Neuron (in vitro differentiated cells): Measurements from ENCODE around the gene KIAA1143.

ENCODE experiments used
- H2AFZ ChIP-seq: one replicate; pipeline ENCODE4 v1.6.1; 2013; ENCODE audit warnings: low read depth, mild to moderate bottlenecking, inconsistent platforms, low read length, moderate library complexity
- H3K27me3 ChIP-seq: one replicate; pipeline ENCODE4 v1.6.1; 2013; ENCODE audit warnings: low read length; ENCODE audit not compliant: insufficient read depth
- H3K36me3 ChIP-seq: one replicate; pipeline ENCODE4 v1.6.1; 2013; ENCODE audit warnings: low read length; ENCODE audit not compliant: insufficient read depth
- H3K4me1 ChIP-seq: one replicate; pipeline ENCODE4 v1.6.1; 2013; ENCODE audit warnings: low read length; ENCODE audit not compliant: insufficient read depth
- H3K4me3 ChIP-seq: 2 replicates; pipeline ENCODE4 v1.5.1; 2013; ENCODE audit warnings: mild to moderate bottlenecking, low read length, moderate library complexity
- H3K9me3 ChIP-seq: one replicate; pipeline ENCODE4 v1.6.1; 2013; ENCODE audit warnings: low read length

Gene KIAA1143

DNA sequence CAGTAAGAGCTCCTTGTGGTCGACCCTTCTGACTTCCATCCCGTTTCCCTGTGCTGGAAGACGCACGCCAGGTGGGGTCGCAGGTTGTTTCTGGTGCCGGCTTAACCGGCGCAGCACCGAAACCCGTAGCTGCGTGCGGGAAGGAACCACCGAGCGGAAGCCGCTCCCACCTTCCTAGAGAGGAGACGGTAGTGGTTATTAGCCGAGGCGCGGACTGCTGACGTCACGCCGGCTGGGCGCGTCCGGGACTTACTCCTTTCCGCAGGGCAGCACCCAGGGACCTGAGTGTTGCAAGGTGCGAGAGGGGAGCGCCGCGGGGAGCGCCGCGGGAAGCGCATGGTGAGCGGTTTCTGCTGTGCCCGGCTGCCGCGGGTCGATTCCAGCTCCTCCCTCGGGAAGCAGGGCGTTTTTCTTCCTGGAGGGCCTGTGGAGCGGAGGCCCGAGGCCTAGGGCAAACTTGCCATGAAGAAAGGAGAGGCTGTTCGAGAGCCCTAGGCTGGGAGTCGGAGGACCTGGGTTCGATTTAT lies 32.0 kb downstream of the KIAA1143 start, which contains the start of gene ZNF501:
TSS of gene ZNF501 (plus strand) at position 252 of the 527 bp plus-strand sequence. CDS start 4,787 bp downstream, outside the sequence.
- H2AFZ ChIP-seq, result peak within 1 kb of the TSS; percentile 99
- peaks cover 50% of the 10 kb centered on the region for H3K9me3 ChIP-seq
- no peaks in the 10 kb centered on the region for H3K27me3 ChIP-seq
- peaks cover 39% of the 10 kb centered on the region for H3K36me3 ChIP-seq
- H3K4me3 ChIP-seq, result peak within 1 kb of the TSS; percentile 88
- peaks cover 6% of the 10 kb centered on the region for H3K4me1 ChIP-seq

- no peaks in the 10 kb centered on the region for H3K27me3 ChIP-seq
- no peaks in the 10 kb centered on the region for H3K4me1 ChIP-seq
- H2AFZ ChIP-seq, result no peak overlapping the region
- H3K36me3 ChIP-seq, result peaks cover 56% of the 10 kb centered on the region
- H3K4me3 ChIP-seq, result no peak overlapping the region
- peaks cover 75% of the 10 kb centered on the region for H3K9me3 ChIP-seq
These were observed 39.4 kb downstream of the KIAA1143 start for GRCh38 chr3:44722103-44722401.

DNA sequence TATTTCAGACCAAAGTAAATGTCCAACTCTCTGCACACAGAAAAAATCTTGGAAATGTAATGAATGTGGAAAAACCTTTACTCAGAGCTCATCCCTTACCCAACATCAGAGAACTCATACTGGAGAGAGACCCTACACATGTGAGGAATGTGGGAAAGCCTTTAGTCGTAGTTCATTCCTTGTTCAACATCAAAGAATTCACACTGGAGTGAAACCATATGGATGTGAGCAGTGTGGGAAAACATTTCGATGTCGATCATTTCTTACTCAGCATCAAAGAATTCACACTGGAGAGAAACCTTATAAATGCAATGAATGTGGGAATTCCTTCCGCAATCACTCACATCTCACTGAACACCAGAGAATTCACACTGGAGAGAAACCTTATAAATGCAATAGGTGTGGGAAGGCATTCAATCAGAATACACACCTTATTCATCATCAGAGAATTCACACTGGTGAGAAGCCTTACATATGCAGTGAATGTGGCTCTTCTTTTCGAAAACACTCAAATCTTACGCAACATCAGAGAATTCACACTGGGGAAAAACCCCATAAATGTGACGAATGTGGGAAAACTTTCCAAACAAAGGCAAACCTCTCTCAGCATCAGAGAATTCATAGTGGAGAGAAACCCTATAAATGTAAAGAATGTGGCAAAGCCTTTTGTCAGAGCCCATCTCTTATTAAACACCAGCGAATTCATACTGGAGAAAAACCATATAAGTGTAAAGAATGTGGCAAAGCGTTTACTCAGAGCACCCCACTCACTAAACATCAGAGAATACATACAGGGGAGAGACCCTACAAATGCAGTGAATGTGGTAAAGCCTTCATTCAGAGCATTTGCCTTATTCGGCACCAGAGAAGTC lies 40.0 kb downstream of the KIAA1143 start:
- Histone ChIP-seq H3K27me3 (no peaks in the 10 kb centered on the region), H2AFZ (no peak overlapping the region), H3K4me3 (no peak overlapping the region), H3K9me3 (peaks cover 77% of the 10 kb centered on the region), H3K4me1 (no peaks in the 10 kb centered on the region), H3K36me3 (peaks cover 58% of the 10 kb centered on the region)

- peaks cover 27% of the 10 kb centered on the region for H3K9me3 ChIP-seq
These were observed 48.9 kb downstream of the KIAA1143 start, which contains the start of gene ZNF502 for GRCh38 chr3:44712455-44713075. Gene ZNF502 (plus strand): TSS chr3:44712660. CDS start chr3:44720262, 7,602 bp downstream.

More at GRCh38 chr3:44712455-44713075, 48.9 kb downstream of the KIAA1143 start, which contains the start of gene ZNF502:
- peak within 1 kb of the TSS; percentile 98 for H2AFZ ChIP-seq
- peaks cover 9% of the 10 kb centered on the region for H3K36me3 ChIP-seq
- H3K4me1 ChIP-seq, result peaks cover 6% of the 10 kb centered on the region
- peak within 1 kb of the TSS; percentile 88 for H3K4me3 ChIP-seq
- no peaks in the 10 kb centered on the region for H3K27me3 ChIP-seq
